A673 (cell line): Measurements from ENCODE around the gene CNTN1.

Experiments
- CTCF ChIP-seq: fragments of 300-800, 200-600 bp; sonication (generic); conservative IDR thresholded peaks from 2 replicates; pipeline ENCODE4 v1.5.1; 2017; ENCODE audit warnings: low read depth, mild to moderate bottlenecking, antibody characterized with exemption, low read length, moderate library complexity, mixed read lengths
- EZH2 ChIP-seq: fragments of 200-600 bp; sonication (generic); IDR thresholded peaks from 2 replicates; pipeline ENCODE4 v1.6.1; 2017; ENCODE audit warnings: borderline replicate concordance, low read depth, mild to moderate bottlenecking, mixed read lengths, antibody characterized with exemption, low read length; ENCODE audit not compliant: poor library complexity, severe bottlenecking

GRCh38 chr12:40988355-40988754 lies 296.1 kb downstream of the CNTN1 start:
- TF ChIP-seq CTCF (no peak), EZH2 (no peak)
